Natural killer cell treated with Interleukin-12 subunit alpha and Interleukin-12 subunit beta and Interleukin-15 and Interleukin-18, amount 100 ng/mL, for 72 hours (primary cell): Measurements from ENCODE around the gene LHFPL2. TPM values are rescaled to one million over a fixed set of nuclear protein-coding genes. Genes with fewer than 3 reads are reported as not detected.

Experiments used
- ATAC-seq, 2 donors: fragments of 150-1000 bp; cut with Tn5 transposase in 1 of 2; sonication (Bioruptor Pico), chemical (Tn5 transposase) in 1 of 2; 2 replicates each; pipeline ENCODE4 v1.10.0; 2021
- DNase-seq: peaks from one replicate; pipeline ENCODE4 v3.0.0; 2022; ENCODE audit warnings: low spot score
- H3K27ac Mint-ChIP-seq, 2 donors: 1 replicate in 1 of 2; 2 replicates in 1 of 2; pipeline ENCODE4 v1.8.0; 2022; ENCODE audit warnings: mixed read lengths in 2 of 2, mild to moderate bottlenecking in 1 of 2, moderate library complexity in 1 of 2
- H3K27me3 Mint-ChIP-seq, 2 donors: 1 replicate in 1 of 2; 2 replicates in 1 of 2; pipeline ENCODE4 v1.8.0; 2022; ENCODE audit warnings: mixed read lengths in 2 of 2
- H3K36me3 Mint-ChIP-seq: one replicate; pipeline ENCODE4 v1.8.0; 2022; ENCODE audit warnings: mixed read lengths
- H3K4me1 Mint-ChIP-seq, 2 donors: 1 replicate in 1 of 2; 2 replicates in 1 of 2; pipeline ENCODE4 v1.8.0; 2022; ENCODE audit warnings: low read depth in 2 of 2, mixed read lengths in 2 of 2, mild to moderate bottlenecking in 1 of 2
- H3K4me3 Mint-ChIP-seq: one replicate; pipeline ENCODE4 v1.8.0; 2022; ENCODE audit warnings: mixed read lengths
- H3K9me3 Mint-ChIP-seq: 2 replicates; pipeline ENCODE4 v1.8.0; 2022; ENCODE audit warnings: mixed read lengths
- total RNA-seq, 2 donors: library from RNA; stranded (reverse); gene quantifications; one replicate each; pipeline ENCODE4 v1.2.3, GENCODE V29; 2022

Gene LHFPL2
- total RNA-seq, 2 donors from 2014 or later, result 0.45 to 1.8 TPM

DNA sequence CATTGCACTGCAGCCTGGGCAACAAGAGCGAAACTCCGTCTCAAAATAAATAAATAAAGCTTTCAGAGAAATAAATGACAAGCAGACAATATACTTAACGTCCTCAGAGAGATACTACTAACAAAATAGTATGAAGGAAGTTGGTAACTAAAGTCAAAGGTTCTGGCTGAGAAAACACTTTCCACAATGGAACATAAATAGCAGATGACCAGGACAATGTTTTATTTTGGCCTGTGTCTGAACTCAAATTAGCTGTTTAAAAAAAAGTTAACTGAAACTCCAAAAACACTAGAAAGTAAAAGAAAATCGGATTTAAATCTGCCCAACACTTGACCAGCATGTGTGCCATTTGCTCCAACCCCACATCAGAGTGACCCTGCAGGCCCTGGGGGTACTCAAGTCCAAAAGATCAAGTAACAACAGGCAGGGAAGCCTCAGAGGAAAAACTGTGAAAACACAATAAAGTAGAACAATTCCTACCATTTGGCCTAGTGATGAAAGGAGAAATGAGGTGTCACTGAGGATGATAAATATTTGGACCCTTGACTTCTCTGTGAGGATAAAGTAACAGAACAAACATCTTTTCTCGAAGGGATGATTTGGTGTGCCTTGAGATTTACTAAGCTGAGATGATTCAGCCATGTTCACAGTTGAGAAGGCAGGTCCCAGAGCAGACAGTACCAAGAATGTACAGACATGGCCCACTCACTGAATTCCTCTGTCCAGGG lies 47.7 kb downstream of the LHFPL2 start:
- no peaks in the 10 kb centered on the region for H3K9me3 Mint-ChIP-seq
- ATAC-seq (no peak), DNase-seq (no peak)
- H3K27me3 Mint-ChIP-seq, result peaks cover 5 to 25% of the 10 kb centered on the region in 2 donors
- no peaks in the 10 kb centered on the region for H3K4me1 Mint-ChIP-seq
- no peak overlapping the region for H3K4me3 Mint-ChIP-seq
- no peak overlapping the region for H3K27ac Mint-ChIP-seq
- H3K36me3 Mint-ChIP-seq, result no peaks in the 10 kb centered on the region

DNA sequence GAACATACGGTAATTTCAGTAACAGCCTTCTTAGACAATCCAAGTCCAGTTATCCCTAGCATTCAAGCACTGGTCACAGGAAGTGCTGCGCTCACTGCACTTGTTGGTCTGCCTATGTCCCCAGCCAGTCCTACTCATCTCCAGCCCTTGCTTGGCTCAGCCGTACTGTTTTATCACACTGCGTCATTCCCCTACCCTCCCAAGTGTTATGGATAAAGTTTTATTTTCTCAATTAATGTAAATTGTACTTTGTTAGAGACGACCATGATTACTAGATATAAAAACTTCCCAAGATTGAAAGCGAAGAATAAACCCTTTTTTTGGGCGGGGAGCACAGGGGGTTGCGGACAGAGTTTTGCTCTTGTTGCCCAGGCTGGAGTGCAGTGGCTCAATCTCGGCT lies 49.6 kb downstream of the LHFPL2 start:
- H3K9me3 Mint-ChIP-seq, result no peaks in the 10 kb centered on the region
- H3K27me3 Mint-ChIP-seq, result peaks cover 5 to 20% of the 10 kb centered on the region in 2 donors
- H3K36me3 Mint-ChIP-seq, result no peaks in the 10 kb centered on the region
- H3K27ac Mint-ChIP-seq, result no peak overlapping the region
- no peaks in the 10 kb centered on the region for H3K4me1 Mint-ChIP-seq
- ATAC-seq, result no peak
- DNase-seq, result no peak
- H3K4me3 Mint-ChIP-seq, result no peak overlapping the region

DNA sequence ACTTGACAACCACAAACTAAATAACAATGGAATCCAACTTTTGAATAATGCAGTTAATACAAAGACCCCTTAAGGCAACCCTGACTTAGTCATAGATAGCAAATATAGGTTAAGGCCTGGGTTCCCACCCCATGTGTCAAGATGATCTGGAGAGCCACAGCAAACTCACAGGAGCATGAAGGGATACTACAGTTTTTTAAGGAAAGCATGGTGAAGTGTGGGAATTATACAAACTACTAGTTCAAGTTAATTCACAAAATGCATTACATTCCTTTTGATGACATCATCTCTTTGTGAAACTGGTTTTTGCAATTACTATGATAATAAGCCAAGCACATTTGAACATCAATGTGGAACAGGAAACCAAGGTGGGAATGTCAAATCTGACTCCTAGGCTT lies 50.6 kb downstream of the LHFPL2 start:
- H3K4me3 Mint-ChIP-seq, result no peak overlapping the region

DNA sequence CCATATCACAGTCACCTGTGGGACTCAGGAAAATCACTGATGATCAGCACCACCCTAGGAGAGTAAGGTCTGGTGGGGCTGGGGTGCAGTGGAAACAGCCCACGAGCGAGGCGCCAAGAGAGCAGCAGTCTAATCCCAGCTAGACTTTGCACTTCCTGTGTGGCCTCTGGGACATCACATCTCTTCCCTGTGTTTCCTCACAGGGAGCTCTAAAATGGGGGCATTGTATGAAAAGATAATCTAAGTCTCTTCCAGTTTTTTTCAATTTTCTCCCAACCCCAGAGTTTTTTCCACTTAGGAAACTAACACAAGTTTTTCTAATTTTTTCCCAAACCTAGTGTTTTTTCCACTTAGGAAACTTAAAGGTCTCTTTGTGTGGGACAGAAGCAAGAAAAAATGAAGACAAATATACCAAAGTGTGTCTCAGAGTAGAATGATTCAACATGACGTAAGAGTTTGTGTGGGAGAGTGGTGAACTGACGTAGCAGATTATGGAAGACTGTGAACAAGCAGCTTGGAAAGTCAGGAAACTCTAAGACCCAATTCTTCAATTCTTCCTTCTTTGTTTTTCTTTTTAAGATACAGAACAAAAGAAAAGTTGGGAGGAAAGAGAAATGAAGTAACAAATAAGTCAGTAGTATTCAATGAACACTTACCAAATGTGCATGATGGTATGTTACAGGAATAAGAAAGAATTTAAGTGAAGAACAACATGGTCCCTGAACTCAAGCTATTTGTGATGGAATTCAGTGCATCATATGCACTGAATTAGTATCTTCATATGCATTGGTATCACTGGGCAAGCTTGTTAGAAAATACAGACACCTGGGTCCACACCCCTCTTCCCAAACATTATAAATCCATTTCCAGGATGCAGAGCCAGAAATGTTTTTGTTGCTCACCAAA lies 51.3 kb downstream of the LHFPL2 start:
- no peak overlapping the region for H3K27ac Mint-ChIP-seq
- H3K36me3 Mint-ChIP-seq, result no peaks in the 10 kb centered on the region
- H3K27me3 Mint-ChIP-seq, result peaks cover 10 to 33% of the 10 kb centered on the region in 2 donors
- DNase-seq (no peak), ATAC-seq (no peak)
- H3K4me1 Mint-ChIP-seq, result no peaks in the 10 kb centered on the region
- no peaks in the 10 kb centered on the region for H3K9me3 Mint-ChIP-seq
- no peak overlapping the region for H3K4me3 Mint-ChIP-seq

More for the DNA sequence above, 50.6 kb downstream of the LHFPL2 start:
- DNase-seq, result no peak
- no peak for ATAC-seq
- Mint-ChIP-seq H3K27ac (no peak overlapping the region), H3K4me1 (no peaks in the 10 kb centered on the region), H3K36me3 (no peaks in the 10 kb centered on the region), H3K27me3 (peaks cover 10 to 26% of the 10 kb centered on the region in 2 donors), H3K9me3 (no peaks in the 10 kb centered on the region)

DNA sequence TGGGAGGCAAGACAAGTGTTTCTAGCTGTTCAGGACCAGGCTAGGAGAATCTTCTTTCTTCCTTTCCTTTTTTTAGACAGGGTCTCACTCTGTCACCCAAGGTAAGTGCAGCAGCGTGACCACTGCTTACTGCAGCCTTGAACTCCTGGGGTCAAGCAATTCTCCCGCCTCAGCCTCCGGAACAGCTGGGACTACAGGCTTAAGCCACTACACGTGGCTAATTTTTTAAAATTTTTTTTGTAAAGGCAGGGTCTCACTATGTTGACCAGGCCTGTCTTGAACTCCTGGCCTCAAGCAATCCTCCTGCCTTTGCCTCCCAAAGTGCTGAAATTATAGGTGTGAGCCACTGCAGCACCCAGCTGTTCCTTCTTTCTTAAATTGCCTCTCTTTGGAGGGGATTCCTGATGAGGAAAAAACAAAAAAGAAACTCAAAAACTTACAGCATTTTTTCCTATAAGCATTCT lies 53.1 kb downstream of the LHFPL2 start:
- H3K4me1 Mint-ChIP-seq, result no peaks in the 10 kb centered on the region
- H3K27ac Mint-ChIP-seq, result no peak overlapping the region

DNA sequence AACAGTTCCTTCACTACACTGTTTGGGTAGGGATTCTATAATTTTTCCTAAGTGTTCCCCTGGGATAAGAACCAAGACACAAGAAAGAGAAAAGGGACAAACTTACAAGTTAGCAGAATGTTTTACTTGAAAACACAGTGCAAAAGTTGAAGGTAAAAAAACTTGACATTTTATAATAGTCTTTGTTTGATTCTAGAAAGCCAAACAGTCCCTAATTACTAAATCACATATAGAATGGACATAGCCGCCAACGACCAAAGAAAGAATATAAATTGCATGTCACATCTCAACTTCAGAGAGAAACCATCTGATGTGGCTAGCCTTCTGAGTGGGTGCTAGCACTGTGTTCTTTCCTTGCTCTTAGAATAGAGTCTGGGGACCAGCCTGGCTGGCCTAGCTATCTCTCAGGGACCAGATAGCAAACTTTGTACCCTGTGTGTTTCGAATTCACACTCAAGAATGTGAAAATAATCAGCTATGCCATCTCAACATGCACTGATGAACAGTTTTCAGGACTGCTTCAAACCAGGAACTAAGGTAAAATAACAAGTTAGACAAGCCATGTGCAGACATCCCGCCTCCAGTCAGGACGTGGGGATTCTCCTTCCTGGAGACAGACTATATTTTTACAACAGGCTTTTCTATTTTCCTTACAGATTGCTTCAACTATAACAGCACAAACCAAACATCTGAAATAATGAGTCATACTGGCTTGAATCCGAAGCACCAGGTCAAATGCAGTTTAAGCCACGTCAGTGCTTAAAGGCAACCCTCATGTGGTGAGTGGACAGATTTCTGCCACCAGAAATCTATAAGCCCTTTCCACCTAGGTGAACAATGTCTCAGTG lies 53.7 kb downstream of the LHFPL2 start:
- DNase-seq (no peak), ATAC-seq (no peak)
- H3K27me3 Mint-ChIP-seq, result peaks cover 16 to 41% of the 10 kb centered on the region in 2 donors
- no peaks in the 10 kb centered on the region for H3K36me3 Mint-ChIP-seq
- H3K27ac Mint-ChIP-seq, result no peak overlapping the region
- H3K4me1 Mint-ChIP-seq, result no peaks in the 10 kb centered on the region
- H3K9me3 Mint-ChIP-seq, result no peaks in the 10 kb centered on the region
- no peak overlapping the region for H3K4me3 Mint-ChIP-seq

More for the DNA sequence above, 53.1 kb downstream of the LHFPL2 start:
- no peak overlapping the region for H3K4me3 Mint-ChIP-seq
- H3K36me3 Mint-ChIP-seq, result no peaks in the 10 kb centered on the region
- H3K27me3 Mint-ChIP-seq, result peaks cover 14 to 43% of the 10 kb centered on the region in 2 donors
- H3K9me3 Mint-ChIP-seq, result no peaks in the 10 kb centered on the region
- no peak for DNase-seq
- no peak for ATAC-seq

DNA sequence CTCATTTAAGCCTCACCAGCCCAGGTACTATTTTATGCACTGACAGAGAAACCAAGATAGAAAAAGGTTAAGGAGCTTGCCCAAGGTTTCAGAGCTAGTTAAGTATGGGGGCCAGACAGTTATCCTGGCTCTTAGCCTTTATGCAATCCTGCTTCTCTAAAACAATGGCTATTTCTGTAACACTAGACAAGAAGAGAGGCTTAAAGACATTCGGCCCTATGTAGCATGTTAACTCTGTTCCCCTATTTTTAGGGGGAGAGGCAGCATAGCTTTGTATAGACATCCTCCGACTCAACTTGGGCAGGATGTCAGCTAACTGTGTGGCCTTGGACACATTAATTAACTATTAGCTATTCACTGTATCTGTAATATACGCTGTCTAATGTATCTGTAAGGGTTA lies 54.6 kb downstream of the LHFPL2 start:
- H3K27me3 Mint-ChIP-seq, result peaks cover 16 to 41% of the 10 kb centered on the region in 2 donors
- no peak overlapping the region for H3K27ac Mint-ChIP-seq
- H3K9me3 Mint-ChIP-seq, result no peaks in the 10 kb centered on the region
- ATAC-seq, result no peak
- no peak for DNase-seq
- no peak overlapping the region for H3K4me3 Mint-ChIP-seq
- H3K4me1 Mint-ChIP-seq, result no peaks in the 10 kb centered on the region
- H3K36me3 Mint-ChIP-seq, result no peaks in the 10 kb centered on the region

DNA sequence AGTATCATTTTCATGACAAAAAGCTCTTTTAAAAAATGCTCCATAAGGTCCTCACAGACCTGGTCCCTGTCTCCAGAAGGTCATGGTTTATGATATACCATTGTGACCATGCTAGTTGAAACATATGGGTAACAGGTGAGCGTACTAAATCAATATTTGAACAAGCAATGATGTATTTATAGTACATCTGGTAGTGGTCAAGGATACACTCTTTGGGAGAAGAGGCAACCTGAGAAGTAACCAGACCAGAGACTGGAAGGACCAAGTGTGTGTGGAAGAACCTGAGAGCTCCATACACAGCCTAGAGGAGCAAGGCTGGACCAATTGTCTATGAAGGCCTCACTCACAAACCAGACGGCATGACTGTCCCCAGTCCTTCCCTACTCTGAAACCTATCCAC lies 55.1 kb downstream of the LHFPL2 start:
- H3K27ac Mint-ChIP-seq, result no peak overlapping the region
- H3K36me3 Mint-ChIP-seq, result no peaks in the 10 kb centered on the region
- peaks cover 16 to 41% of the 10 kb centered on the region in 2 donors for H3K27me3 Mint-ChIP-seq
- no peak overlapping the region for H3K4me3 Mint-ChIP-seq
- H3K4me1 Mint-ChIP-seq, result no peaks in the 10 kb centered on the region
- peak in 1 of 2 donors; percentile 27 for ATAC-seq
- no peaks in the 10 kb centered on the region for H3K9me3 Mint-ChIP-seq
- no peak for DNase-seq

DNA sequence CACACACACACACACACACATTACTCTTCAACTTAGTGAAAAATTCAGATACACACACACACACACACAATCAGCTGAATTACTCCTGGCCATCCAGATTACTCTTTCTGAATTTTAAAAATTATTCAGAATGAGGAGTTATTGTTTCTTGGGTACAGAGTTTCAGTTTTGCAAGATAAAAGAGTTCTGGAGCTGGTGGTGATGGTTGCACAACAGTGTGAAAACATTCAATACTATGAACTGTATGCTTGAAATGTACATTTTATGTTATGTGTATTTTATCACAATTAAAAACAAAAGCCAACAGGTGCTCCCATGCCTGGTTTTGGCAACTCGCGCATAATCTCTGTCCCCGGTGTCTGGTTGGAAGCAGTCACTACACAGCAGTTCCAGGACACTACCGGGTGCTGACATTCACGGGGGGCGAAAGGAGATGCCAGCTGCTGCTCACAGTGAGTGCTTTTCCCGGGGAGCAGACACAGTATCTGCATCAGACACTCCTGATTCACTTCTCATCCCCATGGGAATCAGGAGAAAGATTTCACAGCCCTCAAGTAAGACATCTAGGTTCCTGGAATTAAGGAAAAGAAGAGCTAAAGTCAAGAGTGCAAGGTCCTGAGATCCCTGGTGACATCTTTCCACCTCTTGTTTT lies 55.7 kb downstream of the LHFPL2 start:
- ATAC-seq (no peak), DNase-seq (no peak)
- H3K9me3 Mint-ChIP-seq, result no peaks in the 10 kb centered on the region
- peaks cover 16 to 39% of the 10 kb centered on the region in 2 donors for H3K27me3 Mint-ChIP-seq
- no peak overlapping the region for H3K27ac Mint-ChIP-seq
- no peak overlapping the region for H3K4me3 Mint-ChIP-seq
- H3K36me3 Mint-ChIP-seq, result no peaks in the 10 kb centered on the region
- H3K4me1 Mint-ChIP-seq, result no peaks in the 10 kb centered on the region

DNA sequence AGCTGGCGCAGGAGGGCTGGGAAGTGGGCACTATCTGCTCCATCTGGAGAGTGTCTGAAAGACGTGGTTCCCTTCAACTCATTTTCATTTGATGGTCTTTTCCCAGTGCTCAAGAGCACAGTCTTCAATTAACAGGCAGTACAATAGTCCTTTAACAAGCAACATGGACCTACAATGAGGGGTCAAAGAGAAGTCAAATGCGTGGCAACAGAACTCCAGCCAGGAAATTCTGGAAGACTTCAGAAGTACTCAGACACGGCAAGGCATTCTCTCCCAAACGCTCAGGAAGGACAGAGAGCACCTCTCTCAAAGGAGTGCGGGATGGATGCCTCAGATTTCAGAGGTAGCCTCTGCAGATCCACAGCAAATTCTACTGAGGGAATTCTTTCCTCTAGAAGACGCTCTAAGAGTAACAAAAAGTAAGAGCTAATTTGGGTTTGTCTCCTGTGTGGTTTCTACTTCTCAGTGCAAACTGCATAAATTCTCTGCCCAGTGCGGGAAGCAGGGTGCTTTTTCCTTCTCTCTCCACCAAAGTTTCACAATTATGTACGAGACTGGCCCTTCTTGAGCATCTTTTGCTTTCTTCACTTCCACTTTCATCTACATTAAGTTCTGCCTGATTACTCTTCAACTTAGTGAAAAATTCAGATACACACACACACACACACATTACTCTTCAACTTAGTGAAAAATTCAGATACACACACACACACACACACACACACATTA lies 56.4 kb downstream of the LHFPL2 start:
- Mint-ChIP-seq H3K4me3 (peak overlapping the region; percentile 1), H3K9me3 (no peaks in the 10 kb centered on the region), H3K27me3 (peaks cover 13 to 31% of the 10 kb centered on the region in 2 donors), H3K4me1 (no peaks in the 10 kb centered on the region), H3K36me3 (no peaks in the 10 kb centered on the region), H3K27ac (no peak overlapping the region)
- ATAC-seq (no peak), DNase-seq (no peak)

DNA sequence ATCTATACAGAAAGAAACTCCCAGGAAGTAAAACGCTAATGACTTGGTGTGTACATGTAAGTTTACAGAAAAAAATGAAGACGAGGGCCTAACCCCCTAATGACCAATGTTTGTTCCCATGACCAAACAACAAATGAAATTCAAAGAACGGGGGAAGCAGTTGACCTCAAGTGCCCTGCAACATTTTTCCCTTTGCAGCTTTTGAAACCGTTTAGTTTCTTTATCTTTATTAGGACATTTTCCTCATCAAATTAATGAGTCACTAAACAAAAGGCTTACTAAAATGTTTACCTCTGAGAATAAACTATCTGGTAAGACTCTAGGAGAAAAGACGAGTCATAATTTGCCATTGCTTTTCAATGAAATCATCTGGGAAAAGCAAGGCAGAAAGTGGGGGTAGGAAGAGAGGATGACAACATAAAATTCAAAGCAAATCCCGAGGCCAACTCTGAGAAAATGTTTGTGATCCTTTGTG lies 57.4 kb downstream of the LHFPL2 start:
- peaks cover 16 to 32% of the 10 kb centered on the region in 2 donors for H3K27me3 Mint-ChIP-seq

DNA sequence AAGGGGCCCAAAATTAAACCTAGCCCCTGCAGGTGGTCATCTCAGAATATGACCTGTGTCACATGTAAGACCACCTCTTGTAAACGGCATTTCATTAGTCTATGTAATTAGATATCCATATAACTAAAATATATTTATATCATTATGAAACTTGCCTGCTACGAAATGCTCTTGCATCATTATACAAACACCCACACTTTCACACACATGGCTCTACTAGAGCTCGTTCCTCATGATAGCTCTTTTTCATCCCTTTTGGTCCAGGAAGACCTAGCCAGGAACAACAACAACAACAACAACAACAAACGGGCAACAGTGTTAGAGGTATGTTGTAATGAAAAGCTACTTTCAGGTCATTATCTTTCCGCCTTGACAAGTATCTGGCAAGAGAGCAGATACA lies 58.6 kb downstream of the LHFPL2 start:
- peaks cover 18 to 34% of the 10 kb centered on the region in 2 donors for H3K27me3 Mint-ChIP-seq
- ATAC-seq, result no peak

More for the DNA sequence above, 57.4 kb downstream of the LHFPL2 start:
- H3K4me1 Mint-ChIP-seq, result peaks cover 3% of the 10 kb centered on the region in 2 donors
- no peak for DNase-seq
- peaks cover under 1% of the 10 kb centered on the region for H3K9me3 Mint-ChIP-seq
- ATAC-seq, result no peak
- H3K36me3 Mint-ChIP-seq, result no peaks in the 10 kb centered on the region
- H3K4me3 Mint-ChIP-seq, result no peak overlapping the region
- H3K27ac Mint-ChIP-seq, result no peak overlapping the region

More for the DNA sequence above, 58.6 kb downstream of the LHFPL2 start:
- H3K4me1 Mint-ChIP-seq, result peaks cover 5% of the 10 kb centered on the region in 2 donors
- H3K27ac Mint-ChIP-seq, result no peak overlapping the region
- DNase-seq, result no peak
- no peak overlapping the region for H3K4me3 Mint-ChIP-seq
- no peaks in the 10 kb centered on the region for H3K36me3 Mint-ChIP-seq
- peaks cover 3% of the 10 kb centered on the region for H3K9me3 Mint-ChIP-seq
